Anterior cingulate cortex (tissue), 58 donors: ENCODE results near the gene MEN1.

Experiments
- DNase-seq, 58 donors: peaks; one replicate each; lab custom pipeline; 2025; lab: John Stamatoyannopoulos, UW

The MEN1 gene

DNA sequence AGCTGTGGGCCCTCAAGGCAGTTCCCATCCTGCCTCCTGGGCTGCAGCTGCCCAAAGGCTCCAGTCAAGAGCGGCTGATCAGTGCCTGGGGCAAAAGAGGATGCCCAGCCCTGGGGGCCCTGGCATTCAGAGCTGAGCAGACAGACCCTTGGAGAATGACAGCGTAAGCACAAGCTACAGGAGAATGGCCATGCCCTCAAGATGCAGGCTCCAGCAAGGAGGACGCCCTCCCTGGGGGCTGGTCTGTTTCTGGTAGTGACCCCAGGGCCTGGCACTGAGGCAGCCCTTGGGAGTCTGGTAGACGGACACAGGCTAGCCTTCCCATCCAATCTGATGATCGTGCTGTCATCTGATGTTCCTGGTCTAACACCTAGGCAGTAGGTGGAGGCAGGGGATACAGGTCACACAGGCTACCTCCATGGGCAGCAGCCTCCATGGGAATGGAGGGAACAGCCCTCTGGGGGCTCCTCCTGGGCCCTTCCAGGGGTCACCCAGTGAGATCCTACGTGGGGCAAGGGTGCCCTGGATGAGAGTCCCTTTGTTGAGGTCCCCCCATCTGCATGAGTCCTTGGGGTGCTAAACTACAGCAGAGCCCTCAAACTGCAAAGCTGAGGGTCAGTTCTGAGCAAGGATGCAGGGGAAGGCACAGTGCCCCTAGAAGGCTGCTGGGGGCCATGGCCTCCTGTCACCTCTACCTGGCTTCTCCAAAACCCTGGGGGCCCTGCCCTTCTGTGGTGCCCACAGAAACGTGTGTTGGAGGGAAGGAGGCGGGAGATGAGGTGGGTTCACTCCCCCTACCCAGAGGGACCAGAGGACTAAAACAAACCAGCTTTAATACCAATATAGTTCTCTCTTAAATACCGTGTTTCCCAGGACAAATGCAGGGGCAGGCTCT, 21.8 kb downstream of the MEN1 start:
- no peak for DNase-seq

DNA sequence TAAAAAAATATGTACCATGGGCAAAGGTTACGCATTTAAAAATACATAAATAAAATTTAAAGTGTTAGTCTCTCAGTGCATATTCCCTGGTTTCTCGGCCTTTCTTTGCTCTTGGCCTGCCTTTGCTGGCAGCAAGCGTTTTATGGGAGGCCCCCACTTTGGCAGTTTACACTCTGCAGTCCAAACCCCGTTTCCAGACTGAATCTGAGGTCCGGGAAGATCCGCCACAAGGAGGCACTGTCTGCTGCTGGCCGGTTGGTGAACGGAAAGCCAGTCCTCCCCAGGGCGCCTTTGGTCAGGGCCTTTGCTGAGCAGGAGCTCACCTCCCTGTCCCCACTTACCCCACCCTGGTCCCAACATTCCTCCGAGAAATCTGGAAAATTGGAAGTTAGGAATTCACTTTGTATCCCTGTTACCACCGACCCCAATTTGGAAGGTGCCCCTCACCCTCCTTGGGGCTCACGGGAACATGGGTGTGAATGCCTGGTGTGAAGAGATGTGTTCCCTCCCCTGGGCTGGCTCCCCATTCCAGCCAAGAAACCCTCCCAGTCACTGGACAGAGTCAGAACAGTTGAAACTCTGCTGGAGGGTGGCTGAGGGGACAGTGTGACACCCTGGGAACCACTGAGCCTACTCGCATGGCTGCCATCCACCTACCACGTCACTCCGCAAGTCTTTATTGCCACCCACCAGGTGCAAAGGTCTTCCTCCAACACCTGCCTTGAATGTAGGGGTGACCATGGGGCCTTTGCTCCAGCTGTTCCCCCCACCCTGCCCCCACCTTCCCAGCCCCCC, 22.6 kb downstream of the MEN1 start:
- DNase-seq, result peak in 17 of 58 donors; percentile 2 to 59 (median 27)

DNA sequence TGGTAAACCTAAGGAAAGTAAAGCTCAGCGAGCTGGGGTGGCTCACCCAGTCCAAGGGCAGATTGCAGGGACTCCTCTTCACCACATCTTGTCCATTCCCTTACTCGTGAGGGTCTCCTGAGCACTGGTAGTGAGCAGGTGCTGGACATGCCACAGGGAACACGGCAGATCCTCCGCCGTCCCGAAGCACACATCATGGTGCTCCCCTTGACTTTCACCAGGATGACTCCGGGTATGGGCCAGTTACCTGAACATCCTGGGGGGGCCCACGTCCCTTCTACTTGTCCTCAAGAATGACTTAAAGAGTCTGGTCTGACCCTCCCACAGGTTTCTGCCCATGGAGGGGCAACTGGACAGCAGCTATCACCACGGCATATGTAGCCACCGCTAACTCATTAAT, 24.0 kb downstream of the MEN1 start:
- DNase-seq, result no peak

DNA sequence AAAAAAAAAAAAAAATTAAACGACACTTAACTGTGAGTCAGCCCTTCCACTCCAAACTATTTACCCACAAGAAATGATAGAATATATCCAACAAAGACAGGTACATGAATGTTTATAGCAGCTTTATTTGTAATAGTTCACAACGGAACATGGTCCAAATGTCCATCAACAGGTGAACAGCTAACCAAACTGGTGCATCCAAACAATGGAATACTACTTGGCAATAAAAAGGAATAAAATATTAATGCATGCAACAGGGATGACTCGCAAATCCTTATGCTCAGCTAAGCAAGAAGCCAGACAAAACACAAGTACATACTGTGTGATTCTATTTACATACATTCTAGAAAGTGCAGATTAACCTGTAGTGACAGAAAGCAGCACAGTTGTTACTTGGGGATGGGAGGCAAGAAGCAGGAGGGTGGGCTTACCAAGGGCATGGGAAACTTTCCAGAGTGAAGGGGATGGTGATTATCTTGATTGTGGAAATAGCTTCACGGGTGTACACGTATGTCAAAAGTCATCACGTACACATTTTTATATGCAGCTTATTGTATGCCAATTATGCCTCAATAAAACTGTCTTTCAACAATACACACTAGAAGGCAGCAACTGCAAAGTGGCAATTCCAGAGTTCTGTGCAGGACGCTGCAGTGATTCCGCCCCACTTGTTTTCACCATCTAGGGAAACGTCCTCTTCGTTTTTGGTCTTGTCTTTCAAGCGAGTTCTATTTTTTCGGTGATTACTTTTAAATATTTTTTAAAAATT, 25.4 kb downstream of the MEN1 start:
- DNase-seq, result no peak

DNA sequence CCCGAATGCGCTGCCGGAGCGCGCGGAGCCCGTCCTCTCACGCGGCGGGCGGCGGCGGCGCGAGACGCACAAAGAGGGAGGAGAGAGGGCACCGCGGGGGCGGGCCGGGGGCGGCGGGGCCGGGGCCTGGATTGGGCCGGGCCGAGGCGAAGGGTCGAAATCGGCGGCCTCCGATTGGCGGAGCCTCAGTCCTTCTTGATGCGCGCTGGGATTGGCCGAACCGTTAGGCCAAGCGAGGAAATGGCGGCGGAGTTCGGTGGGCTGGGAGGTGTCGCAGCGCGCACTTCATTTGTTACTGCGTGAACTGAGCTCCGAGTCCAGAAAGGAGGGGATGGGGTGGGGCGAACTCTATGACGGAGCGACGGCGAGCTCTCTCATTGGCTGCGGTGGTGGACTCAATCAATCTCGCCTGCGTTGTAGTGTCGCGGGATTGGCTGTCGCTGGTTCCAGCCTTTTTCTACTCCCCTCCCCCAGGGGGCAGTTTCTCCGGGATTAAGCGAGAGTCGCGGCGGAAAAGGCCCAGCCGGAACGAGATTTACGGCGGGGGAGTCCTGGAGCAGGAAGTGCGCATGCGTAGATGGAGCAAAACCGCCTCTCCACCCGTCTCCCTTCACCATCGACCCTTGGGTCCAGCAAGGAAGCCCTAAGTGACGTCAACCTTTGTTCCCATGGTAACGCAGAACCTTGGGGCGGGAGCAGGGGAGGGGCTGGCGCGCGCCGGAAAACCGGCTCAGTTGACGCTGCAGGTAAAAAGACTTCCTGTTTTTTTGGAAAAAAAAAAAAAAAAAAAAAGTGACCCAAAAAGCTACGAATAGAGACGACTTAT, 31.7 kb downstream of the MEN1 start, which contains the start of gene SF1:
TSS of gene SF1 (minus strand) at position 70 of the 826 bp plus-strand sequence. CDS start 150 bp downstream, outside the sequence.
- DNase-seq, result peak; percentile 96 to 100 (median 99)

DNA sequence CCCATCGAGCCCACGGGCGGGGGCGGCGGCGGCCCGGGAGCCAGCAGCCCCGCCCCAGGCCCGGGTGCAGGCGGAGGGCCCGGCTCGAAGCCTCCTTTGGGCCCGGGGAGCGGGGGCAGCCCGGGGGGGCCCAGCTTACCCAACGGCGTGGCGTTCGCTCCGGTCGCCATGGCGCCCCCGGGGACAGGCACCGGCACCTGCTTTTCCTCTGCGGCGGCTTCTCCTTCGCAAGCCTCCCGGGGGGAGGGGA, 32.2 kb downstream of the MEN1 start:
- DNase-seq, result no peak

DNA sequence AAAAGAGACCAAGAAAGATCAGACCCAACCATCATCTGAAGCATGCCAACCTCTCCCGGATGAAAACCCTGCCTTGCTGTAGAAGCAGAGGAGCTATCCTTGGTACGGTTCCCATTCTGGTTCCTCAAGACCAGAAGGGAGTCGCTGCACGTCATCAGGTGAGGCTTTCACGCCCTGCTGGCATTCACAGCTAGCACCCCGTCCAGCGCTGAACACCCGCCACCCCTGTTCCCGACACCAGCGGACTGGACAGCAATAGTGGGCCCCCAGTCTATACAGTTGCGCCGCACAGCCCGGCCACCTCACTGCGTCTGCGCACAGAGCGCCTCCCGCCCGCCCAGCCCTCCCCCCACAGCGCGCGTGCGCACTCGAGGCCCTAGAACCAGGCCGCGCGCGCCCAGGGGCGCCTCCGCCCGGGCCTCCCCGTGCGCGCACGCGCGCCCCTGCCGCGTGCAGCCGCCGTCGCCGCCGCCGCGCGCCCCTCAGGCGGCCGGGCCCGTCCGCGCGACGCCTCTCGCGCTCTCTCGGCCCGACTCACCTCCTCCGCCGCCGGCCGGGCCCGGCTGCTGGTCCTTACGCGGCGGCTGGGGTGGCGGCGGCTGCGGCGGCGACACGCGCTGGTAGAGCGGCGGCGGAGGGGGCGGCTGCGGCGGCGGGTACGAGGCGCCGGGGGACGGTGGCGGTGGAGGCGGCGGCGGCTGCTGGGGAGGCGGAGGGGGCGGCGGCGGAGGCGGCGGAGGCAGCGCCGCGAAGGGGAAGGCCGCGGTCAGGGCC, 32.7 kb downstream of the MEN1 start:
- peak in 54 of 58 donors; percentile 27 to 85 (median 72) for DNase-seq

DNA sequence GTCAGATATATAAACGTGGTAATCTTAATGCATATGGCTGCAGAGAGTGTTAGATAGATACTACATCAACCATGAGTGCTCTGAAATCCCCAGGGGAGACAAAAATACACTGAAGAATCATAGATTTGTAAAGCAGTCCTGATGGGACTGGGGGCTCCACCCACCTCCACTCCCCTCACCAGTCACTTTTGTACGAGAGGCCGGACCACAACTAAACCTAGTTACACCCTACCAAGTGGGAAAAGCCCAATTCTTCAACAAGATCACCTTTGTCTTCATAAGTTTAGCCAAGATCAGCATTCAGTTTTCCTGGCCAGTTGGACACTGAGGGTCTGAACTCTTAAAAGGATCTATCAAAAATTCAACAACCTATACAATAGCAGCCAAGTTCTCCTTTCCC, 33.5 kb downstream of the MEN1 start:
- DNase-seq, result no peak

DNA sequence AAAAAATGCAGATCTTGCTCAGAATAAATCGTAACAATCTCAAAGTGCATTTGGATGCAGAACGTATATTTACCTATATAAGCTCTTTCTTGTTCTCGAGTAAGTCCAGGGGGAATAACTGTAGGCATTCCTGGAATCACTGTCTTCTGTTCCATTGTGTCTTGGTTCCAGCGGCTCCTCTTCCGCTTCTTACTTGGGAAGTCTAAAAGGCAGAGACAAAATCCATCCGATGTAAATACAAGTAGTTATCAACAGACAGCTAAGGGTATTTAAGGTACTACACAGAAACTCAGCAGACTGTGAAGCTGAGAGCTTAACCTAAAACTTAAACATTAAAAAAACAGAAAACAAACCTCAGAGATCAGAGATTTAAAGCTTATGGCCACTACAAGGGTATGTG, 33.9 kb downstream of the MEN1 start:
- DNase-seq, result no peak

DNA sequence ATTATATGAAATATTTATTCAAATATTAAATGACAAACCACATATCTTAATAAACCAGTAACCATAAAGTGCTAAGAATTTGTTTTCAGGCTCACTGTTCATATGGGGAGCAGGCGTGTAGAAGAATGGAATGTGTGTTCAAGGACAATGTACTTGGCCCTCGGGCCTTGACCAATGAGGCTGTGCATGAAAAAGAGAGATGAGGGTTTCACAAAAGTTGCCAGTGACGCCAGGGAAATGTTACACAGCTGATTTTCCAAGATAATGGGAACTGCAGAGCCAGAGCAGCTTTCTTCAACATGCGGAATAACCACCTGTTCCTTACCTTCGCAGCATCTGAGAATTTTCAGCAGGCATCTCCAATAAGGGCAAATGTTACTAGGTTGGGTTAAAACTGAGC, 36.2 kb downstream of the MEN1 start:
- no peak for DNase-seq

DNA sequence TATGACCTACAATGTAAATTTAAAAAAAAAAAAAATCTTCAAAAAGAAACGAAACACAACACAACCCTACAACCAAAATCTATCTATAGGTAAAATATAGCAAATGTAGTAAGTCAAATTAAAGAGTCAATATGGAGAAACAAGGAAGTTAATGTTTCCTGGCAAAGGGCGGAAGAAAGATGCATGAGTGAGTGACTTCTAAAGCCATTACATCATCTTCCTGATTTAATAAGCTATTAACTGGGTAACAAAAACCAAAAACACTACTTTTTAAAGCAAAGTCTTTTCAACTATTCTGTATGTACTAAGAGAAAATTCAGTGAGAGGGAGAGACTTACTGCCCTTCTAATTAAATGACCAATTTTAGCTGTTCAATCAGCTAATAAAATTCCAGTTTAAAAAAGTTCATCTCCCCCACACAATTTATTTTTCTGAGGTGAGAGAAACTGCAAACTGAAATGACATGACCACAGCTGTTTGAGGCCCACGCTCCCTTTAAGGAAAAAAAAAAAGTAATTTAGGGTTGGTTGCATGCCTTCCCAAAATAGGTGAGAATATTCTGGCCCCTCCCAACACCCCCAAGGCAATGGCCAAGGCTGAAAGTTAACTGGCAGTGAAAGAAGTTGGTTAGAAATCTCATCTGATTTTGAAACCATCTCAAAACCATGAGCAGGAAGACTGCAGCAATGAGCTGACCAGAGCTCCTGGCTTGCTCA, 37.9 kb downstream of the MEN1 start:
- no peak for DNase-seq

DNA sequence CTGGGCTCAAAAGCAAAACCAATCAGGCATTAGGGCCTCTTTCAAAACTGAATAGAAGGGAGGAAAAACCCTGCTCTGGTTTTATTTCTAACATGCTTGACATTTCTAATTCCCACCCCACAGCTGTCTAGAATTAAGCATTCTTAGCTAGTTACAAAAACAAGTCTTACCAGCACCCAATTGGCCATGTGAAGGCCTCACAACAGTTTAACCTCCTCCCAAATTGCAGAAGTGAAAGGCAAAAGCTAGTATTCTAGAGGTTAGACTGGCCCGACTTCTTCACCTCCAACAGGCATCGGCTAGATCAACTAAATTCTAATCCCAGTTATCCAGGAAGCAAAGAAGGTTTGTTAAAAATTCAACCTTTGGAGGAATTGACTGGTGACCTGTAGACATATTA, 38.5 kb downstream of the MEN1 start:
- no peak for DNase-seq

DNA sequence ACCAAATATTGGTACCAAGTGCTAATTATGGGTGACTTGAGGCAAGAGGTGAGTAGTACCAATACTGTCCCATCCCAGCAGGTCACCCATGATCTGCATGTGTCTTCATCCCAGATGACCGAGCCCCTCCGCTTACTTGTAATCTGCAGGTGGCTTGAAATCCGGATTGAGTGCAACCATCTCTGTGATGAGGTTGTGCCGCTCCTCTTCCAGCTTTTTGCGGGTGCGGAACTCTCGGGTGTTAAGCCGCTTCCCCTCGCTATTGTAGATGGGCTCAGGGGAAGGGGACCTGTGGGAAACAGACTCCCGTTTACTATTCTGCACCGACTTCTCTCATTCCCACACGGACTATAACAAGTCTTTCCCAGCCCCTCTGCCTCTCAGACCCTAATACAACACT, 40.2 kb downstream of the MEN1 start:
- no peak for DNase-seq

DNA sequence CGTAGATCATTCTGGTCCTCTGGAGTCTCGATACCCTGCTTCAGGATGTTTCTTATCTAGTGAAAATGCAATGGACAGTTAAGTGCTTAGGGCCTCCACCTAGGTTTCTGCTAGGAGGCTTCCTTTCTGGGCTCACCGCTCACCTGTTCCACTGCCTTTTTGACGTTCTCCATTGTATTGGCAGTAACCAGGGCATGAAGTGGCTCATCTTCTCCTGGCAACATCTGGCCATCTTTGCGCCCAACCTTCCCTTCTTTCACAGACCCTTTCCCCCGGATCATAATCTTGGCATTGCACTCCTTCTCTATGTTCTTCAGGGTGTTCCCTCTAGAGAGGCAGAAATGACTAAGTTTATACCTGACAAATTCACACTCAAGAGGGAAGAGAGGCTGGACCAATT, 41.1 kb downstream of the MEN1 start:
- no peak for DNase-seq

DNA sequence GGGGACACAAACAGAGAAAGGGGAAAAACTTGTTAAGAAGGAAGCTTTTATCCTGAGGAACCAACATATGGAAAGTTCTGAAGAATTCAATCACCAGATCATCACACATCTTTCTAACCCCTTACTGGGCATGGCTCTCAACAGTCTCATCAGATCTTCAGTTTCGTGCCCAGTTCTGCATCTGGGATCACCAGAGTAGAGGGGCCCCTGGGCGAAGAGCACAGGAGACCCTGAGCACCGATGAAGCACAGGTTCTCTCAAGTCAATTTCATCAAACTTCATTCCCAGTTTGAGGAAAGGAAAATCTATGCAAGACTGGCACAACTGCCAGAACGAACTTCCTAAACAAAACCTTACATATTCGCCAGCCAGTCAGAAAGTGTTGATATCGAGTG, 42.1 kb downstream of the MEN1 start:
- no peak for DNase-seq

DNA sequence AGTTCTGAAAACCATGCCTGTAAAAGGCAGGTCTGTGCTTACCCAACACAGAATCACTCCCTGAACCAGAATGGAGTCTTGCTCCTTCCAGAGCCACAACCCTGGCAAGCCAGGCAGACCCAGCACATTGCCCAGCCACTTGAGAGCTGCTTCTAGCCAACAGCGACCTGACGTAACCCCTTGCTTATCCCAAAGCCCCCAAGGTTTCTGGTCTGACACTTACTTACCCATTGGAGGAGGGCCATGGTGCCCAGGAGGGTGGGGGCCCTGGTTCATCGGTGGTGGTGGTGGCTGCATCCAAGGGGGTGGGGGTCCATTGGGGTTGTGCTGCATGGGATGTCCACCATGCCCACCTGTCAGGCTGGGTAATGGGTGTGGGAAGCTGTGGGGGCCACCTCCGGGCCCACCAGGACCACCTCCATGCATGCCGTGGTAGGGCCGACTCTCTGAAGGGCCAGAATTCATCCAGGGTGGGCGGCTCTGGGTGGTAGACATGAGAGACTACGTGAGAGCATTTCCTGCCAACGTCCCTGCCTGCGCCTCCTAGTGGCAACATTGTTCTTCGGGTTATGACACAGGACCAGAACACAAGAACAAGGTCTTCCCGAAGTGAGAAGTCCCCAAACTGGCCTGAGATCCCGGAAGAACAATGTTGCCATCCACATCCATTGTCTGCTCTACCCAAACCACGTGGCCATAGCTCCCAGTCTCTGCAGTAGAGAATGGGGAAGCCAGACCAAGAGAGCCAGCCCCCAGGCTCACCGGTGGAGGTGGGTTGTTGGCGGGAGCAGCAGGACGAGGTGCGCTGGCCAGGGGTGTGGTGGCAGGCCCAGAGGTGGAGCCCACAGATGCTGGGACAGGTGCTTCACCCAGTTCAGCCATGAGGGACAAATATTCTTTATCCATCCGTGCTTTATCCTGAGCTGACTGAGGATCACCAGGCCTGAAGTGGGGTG, 42.7 kb downstream of the MEN1 start:
- DNase-seq, result peak in 17 of 58 donors; percentile 10 to 77 (median 33)

DNA sequence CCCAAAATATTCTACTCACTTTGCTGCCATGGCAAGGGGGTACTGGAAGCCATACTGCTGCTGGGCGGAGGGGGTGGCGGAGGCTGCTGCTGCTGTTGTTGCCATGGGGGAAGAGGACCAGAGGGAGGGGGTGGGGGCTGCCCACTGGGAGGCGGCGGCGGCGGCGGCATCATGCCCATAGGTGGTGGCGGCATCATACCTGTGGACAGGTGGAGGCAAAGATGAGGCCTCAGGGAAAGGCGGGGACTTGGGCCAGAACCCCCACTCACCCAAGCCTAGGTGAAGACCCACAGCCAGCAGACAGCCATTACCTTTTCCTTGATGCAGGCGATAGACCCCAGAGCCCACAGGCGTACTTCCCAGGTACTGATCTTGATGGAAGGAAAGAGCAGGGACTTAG, 43.5 kb downstream of the MEN1 start:
- DNase-seq, result no peak
